Measurements from ENCODE around the gene STK11.

STK11 gene

DNA sequence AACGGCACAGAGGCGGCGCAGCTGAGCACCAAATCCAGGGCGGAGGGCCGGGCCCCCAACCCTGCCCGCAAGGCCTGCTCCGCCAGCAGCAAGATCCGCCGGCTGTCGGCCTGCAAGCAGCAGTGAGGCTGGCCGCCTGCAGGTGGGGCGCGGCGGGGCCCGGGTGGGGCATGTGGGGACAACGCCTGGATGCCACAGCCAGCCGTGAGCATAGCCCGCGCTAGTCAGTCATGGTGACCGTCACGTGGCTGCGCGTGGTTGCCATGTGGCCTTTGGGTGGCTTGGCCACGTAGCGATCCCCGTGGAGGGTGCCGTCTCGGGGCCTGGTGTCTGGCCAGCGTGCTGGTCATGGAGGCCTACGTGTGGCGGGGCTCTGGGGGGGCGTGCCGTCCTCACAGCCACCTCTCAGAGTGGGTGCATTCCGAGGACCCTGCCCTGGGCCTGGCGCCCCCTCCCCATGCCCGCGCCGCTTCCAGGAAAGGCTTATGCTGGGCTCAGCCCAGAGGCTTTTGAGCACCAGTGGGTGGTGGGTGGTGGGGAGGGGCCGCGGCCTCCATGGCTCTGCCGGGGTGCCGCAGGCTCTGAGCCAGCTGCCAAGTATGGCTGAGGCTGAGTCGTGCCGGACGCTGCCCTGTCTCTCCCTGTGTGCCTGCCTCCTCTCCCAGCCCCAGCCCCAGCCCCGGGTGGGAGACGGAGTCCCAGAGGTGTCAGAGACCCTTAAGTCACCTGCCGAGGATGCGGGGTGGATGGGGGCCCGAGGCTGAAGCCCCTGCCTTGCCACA lies 21.1 kb downstream of the STK11 start:
- DNase-seq (ENCODE audit: low read depth) = no peak

DNA sequence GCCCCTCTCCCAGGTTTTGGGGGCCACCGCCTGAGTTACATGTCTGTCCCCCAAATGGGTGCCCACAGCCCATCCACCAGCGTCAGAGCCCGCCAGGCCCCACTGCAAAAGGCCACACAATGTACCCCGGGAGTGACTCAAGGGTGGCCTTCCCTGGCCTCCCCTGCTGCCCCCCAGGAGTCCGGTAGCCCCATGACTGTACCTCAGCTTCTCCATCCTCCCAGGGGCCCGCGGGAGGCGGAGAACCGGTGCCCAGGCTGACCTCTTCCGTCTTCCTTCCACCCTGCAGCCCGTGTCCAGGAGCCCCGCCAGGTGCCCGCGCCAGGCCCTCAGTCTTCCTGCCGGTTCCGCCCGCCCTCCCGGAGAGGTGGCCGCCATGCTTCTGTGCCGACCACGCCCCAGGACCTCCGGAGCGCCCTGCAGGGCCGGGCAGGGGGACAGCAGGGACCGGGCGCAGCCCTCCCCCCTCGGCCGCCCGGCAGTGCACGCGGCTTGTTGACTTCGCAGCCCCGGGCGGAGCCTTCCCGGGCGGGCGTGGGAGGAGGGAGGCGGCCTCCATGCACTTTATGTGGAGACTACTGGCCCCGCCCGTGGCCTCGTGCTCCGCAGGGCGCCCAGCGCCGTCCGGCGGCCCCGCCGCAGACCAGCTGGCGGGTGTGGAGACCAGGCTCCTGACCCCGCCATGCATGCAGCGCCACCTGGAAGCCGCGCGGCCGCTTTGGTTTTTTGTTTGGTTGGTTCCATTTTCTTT lies 21.9 kb downstream of the STK11 start:
- DNase-seq (ENCODE audit: low read depth) = no peak

DNA sequence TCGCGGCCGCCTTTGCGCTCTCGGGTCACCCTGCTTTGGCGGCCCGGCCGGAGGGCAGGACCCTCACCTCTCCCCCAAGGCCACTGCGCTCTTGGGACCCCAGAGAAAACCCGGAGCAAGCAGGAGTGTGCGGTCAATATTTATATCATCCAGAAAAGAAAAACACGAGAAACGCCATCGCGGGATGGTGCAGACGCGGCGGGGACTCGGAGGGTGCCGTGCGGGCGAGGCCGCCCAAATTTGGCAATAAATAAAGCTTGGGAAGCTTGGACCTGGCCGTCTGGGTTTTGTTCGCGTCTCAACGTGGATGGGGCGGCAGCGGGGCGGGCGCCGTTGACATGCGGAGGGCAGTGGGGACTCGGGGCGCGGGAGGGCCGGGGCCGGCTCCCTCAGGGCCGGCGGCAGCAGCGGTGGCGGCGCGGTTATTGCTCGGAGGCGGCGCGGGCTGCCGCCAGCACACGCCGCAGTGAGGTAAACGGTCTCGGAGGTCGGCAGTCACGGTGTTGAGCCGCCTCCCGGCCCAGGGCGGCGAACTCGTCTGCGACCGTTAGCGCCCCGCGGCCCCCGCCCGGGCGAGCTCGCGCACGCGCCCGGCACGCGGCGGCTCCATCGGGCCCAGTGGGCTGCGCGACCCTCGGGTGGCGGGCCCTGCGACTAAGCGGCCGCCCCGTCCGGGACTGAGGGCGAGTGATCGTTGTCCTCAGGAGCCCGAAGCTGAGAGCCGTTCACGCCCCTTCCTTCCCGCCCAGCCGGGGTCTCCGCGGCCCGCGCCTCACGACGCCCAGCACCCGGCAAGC lies 22.8 kb downstream of the STK11 start:
- DNase-seq (ENCODE audit: low read depth) = no peak

DNA sequence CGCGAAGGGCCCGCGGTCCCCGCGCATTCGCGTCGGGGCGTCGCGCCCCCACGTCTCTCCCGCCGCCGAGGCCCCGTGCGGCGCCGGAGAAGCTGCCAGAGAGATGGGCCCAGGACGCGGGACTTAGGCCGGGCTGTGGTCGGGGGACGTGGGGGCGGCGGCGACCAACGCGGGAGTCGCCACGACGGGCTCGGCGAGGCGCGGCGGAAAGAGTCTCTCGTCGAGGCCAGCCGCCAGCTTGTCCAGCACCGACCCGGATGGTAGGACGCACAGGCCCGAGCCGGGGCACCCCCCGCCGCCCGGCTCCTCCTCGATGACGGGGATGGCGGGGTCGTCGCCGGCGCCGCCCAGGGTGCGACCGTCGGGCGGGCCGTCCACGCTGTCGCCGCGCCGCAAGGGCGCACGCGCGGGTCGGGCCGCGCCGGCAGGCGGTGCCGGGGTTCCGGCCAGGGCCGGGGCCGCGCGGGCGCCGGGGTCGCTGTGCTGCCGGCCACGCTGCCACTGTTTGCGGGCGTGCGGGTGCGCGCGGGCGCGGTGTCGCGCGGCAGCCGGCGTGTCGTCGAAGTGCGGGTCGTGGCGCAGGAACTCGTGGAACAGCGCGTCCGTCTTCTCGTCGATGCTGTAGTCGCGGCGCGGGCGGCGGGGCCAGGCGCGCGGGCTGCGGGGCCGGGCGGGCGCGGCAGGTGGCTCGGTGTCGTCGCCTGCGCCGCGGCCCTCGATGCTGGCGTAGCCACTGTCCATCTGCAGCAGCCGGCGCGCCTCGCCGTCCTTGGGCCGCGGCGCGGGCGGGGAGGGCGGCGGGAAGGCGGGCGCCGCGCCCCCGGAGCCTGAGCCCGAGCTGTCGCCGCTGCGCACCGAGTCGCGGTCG lies 23.7 kb downstream of the STK11 start:
- no peak for DNase-seq (ENCODE audit: low read depth)

DNA sequence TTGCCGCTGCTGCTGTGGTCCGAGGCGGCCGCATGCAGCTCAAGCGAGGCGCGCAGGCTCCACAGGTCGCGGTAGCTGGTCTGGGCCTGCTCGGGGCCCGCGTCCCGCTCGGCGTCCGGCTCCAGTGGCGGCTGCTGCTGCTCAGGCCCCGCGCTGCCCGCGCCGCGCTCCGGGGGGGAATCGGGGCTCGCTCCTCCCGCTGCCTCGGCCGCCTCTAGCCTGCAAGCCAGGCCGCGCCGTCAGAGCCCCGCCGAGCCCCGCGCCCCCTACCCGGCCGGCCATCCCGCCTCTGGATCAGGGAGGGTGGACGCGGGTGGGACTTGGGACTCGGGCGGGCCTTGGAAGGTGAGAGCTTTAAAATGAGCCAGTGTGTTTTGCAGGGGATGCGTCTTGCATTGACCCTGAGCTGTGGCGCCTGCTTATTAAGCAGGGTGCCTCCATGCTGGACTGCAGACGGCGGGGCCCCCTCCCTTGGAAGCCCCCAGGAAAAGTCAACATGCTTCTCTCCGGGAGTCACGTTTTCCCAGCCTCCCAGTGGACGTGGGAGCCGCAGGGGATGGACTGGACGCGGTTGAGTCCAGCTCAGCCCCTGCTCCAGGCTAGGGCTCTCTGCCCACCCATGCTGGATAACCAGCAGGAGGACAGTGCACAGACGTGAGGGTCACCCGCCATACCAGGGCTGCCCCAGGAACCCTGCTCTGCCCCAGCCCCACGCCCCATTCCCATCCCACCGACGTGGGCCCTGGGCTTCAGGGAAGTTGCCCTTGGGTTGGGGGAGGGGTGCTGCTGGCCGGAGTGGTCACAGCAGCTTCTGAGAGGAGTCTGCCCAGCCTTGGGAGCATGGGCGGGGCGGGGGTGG lies 24.6 kb downstream of the STK11 start:
- no peak for DNase-seq (ENCODE audit: low read depth)

DNA sequence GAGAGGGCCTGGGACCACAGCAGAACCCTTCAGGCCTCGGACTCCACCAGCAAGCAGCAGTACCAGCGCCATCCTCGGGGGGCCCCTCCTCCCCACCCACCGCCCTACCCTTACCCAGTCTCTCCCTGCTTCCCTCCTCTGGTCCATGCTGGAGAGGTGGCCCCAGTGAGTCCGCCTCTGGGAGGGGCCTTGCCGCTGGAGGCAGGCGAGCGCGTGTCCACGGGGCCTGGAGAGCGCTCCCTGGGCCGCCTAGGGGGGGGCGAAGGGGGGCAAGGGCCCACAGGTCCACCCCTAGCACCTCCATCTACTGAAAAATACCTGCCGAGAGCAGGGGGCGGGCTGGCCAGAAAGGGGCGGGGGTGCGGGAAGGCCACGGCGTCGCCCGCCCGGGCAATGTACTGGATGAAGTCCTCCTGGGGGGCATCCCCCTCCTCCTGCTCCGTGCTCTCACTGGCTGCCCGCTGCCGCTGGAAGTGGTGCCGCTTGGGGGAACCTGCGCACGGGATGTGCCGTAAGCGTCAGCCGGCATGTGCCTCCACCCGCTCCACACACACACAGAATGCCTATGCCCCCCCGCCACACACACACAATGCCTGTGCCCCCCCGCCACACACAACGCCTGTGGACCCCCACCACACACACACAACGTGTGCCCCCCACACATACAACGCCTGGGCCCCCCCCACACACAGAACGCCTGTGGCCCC lies 25.4 kb downstream of the STK11 start:
- no peak for DNase-seq (ENCODE audit: low read depth)

DNA sequence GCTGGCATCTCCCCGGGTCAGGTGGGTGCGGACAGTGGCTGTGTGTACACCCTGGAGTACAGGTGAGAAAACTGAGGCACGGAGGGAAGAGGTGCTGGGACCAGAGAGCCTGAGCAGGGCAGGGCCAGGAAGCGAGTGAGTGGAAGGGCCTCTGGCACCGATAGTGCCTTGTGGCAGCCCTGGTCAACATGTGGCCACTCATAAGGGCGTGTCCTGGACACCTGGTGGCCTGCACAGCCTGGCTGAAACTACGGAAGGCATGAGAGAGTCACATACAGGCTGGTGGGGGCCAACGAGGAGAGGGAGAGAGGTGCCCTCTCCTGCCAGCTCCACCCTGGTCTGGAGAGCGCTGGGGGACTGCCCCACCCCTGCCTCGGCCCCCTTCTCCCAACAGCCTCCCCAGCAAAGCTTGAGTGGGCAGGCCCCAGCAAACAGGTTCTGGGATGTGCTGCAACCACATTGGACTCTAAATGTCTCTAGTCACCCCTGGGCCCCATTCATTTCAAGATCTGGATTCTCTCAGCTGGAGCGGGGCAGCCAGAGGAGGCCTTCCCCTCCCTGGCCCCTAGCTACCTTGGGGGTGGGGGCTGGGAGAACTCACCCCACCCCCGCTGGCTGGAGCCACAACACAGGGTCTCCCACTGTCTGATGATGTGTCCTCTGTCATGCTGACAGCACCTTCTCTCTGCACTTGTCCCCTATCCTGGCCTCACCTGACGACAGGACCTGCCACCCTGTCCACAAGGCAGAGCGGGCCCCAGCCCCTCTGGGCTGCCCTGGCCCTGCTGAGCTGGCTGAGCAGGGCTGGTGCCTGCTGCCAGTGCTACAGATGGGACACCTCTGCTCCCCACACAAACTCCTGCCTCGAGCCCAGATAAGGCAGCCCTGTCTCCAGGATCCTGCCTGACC lies 26.4 kb downstream of the STK11 start:
- no peak for DNase-seq (ENCODE audit: low read depth)

DNA sequence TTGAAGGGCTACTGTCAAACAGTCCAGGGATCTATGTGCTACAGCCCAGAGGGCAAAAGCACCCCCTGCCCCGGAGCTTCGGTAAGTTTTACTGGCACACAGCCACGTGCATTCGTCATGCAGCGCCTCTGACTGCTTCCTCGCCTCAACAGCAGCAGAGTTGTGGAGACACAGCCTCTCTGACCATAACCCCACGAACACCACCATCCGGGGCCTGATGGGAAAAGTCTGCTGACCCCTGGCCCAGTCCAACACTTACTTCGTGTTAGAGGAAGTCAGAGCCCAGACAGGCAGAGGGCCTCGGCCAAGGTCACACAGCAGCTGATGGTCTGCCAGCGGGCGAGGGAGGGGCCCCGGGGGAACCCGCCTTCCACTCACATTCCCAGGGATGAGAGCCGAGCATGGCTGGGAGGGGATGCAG lies 27.1 kb downstream of the STK11 start:
- no peak for DNase-seq (ENCODE audit: low read depth)

DNA sequence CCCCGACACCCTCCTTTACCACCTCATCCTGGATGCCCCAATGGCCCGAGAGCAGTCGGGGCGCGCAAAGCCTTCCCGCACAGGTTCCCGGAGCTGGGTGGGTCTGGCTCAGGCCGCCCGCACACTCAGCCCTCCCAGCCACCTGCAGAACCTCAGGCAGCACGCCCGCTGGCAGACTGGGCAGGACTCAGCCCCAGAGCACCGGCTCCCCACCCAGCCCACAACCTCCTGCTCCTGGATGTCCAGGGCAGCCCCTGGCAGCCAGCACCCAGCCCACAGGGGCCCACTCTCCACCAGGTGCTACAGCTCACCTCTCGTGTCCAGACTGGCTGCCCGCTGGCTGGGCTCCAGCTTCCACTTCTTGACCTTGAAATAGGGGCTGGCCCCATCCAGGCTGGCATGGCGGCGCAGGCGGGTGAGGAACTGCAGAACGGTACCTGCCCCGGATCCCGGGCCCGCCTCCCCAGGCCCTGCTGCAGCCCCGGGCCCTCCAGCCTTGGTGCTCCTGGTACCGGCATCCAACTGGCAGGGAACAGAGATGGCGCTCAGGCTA lies 27.6 kb downstream of the STK11 start:
- no peak for DNase-seq (ENCODE audit: low read depth)

DNA sequence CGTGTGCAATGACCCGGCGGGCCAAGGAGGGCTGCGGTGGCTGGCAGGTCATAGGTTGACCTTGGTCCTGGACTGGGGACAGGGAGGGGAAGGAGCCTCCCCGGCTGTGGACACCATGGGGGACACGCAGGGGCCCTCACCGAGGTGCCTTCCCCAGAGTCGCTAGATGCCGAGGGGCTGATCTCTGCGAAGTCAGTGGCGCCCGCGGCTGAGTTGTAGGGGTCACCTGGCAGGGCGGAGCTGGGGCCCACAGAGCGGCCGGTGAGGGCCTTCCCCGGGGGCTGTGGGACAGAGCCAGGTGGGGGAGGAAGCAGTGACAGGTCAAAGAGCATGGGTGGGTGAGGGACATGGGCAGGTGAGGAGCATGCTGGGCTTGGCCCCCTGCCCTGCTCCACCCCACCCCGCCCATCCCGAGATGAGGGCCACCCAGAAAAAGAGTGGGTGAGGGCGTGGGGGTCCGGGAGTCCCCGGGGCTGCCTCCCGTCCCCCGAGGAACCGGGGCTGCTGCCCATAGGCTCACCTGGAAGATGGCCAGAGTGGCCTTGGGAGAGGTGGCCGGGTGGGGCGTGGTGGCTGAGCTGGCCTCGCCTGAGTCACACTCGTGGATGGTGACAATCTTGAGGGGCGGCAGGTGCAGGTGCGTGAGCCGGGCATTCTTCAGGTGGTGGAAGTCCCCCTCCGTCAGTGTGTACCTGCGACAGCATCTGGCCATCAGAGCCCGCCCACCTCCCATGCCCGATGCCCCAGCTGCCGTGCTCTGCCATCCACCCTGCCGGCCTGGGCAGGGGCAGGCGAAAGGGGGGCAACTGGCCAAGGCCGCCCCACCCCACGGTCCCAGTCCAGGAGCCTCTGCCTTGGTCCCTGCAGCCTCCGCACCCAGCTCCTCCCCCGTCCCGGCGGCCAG lies 28.7 kb downstream of the STK11 start:
- no peak for DNase-seq (ENCODE audit: low read depth)

DNA sequence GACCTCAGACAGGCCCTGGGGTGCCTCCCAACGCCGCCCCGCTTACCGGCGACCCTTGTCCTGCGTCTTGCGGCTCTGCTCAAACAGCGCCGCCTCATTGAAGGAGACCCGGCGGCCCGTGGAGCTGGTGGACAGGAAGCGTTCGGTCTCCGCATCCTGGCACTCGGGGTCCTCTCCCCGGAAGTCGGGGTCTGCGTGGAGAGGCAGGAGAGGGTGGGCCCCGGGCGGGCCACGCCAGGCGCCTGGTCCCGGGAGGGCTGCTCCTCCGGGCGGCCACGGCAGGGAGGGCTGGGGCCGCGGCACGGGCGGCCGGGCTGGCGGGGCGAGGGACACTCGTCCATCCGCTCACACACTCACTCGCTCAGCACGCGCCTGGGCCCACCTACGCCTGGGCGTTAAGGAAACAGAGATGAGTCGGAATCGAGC lies 29.4 kb downstream of the STK11 start:
- no peak for DNase-seq (ENCODE audit: low read depth)

DNA sequence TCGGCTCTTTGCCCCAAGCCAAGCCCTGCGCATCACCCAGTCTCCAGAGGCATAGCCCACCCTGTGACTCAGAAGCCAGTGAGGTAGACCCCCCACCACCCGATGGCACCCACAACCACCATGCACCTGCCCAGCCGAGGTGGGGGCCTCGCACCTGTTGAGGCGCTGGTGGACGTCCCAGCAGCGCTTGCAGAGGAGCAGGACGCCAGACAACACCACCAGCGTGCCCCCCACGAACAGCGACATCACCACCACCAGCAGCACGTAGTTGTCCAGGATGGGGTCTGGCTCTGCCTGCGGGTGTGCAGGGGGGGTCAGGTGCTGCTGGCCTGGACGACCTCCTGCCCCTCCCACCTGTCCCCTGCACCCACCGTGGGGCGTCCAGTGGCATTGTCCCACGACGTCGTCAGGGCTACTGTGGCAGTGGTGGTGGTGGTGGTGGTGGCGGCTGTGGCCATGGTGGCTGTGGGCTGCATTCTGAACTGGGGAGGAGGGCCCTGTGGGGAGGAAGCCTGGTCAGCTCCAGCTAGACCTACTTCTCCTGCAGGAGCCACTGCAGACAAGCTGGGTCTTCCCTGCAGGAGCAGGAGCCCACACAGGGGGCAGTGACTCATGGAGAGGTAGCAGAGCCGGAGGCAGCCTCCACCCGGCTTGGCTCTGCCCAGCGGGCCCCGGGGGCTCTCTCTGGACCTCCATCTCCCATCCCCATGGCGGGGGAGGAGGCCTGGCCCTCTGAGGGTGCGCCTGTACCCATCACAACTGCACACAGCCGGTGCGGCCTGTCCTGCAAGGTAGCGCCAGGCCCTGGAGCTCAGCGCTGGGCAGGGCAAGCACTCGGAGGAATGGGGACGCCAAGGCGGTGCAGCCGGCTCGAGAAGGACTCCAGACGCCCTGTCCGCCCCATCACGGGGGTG lies 30.3 kb downstream of the STK11 start:
- no peak for DNase-seq (ENCODE audit: low read depth)

DNA sequence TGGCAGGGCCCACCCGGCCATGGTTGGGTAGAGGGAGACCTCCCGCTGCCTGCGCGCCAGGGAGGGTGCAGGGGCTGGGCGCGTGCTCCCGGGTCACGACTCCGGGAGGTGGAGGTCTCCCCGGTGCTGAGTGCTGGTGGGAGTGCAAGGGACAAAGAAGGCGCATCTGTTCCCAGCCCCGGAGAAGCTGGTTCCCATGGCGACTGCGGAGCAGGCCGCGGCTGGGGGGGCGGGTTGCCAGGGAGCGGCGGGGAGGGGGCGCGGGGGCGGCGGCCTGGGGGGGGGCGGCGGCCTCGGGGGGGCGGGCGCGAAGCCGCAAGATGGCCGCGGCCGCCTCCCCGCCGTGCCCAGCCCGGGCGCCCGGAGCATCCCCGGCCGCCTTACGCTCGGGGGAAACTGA lies 31.0 kb downstream of the STK11 start:
- DNase-seq (ENCODE audit: low read depth) = no peak

DNA sequence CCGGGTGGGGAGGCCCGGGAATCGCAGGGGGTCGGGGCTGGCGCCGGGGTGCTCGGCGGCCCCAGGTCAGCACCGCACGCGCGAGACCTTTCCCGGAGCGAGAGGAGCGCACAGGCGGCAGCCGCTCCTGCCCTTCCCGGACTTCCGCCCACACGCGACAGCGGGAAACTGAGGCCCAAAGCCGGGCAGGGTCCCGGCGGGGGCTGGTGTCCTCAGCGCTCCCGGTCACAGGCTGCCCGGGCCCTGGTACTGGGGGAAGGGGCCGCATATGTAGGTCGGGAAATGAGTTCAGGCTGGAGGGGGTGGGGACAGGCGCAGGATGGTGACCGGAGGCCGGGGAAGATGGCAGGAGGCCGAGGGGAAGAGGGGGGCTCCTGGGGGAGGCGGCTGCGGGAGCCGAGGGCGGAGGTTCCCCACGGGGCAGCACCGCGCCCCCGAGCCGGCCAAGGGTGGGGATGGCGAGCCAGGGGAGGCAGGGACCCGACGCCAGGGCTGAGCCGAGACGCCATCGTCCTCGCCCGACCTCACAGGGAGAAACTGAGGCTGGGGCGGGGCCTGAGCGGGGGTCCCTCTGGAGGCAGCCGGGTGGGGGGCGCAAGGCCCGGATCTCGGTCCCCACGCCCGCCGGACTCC lies 31.6 kb downstream of the STK11 start:
- DNase-seq (ENCODE audit: low read depth) = no peak

DNA sequence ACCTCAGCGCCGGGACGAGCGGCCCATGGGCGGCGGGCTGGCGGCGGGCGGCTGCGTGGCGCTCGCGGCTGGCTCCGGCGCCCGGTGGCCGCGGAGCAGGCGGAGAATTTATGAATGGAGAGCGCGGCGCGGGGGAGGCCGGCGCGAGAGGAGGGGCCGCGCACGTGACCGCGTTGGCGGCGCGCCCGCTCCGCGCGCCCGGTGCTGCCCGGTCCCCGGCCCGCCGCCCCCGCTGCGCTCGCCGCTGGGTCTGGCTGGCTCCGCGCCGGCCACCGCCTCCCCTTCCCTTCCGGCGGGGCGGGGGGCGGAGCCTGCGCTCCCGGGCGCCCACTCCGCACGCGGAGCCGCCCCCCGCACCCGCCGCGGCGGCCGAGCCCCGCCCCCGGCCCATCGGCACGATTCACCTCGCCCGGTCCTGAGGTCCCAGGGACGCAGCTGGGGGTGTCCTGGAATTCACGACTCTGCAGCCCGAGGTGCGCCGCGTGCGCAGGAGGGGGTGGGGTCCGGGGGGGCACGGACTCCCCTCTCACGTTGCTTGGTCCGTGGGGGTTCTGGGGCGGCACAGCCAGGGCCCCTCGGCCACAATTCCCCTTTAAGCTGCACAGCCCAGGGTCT lies 32.3 kb downstream of the STK11 start, which contains the start of gene CBARP:
Gene CBARP (minus strand): TSS at position 252 of the 615 bp plus-strand sequence. CDS start 1,905 bp downstream, outside the sequence.
- no peak for DNase-seq (ENCODE audit: low read depth)

Data from stimulated activated CD8-positive, alpha-beta memory T cell treated with anti-CD3 and anti-CD28 coated beads, Interleukin-7, amount 100 ng/mL, for 24 hours (primary cell).